Esophagus muscularis mucosa (tissue), 3 donors: Measurements from ENCODE around the gene FBXO46.

ENCODE experiments used
- CTCF ChIP-seq, 3 experiments: fragments of 200-600 bp in 2 of 3; fragments of 450-650 bp in 1 of 3; sonication (generic) in 2 of 3; IDR thresholded peaks; one replicate each; pipeline ENCODE4 v1.5.1; 2017 to 2019; ENCODE audit warnings: antibody characterized with exemption in 3 of 3, mild to moderate bottlenecking in 2 of 3, moderate library complexity in 1 of 3
- POLR2A ChIP-seq: fragments of 450-650 bp; IDR thresholded peaks from one replicate; pipeline ENCODE4 v1.6.1; 2017; ENCODE audit warnings: antibody characterized with exemption, moderate library complexity, mild to moderate bottlenecking, low read depth

GRCh38 chr19:45777395-45777961 is 46.8 kb upstream of the FBXO46 start:
- TF ChIP-seq CTCF (IDR thresholded peaks at IDR 0.05), result no peak
- TF ChIP-seq POLR2A, result no peak
